GM21619 (cell line): ENCODE results near the gene ATP5MC3.

ENCODE experiments used
- ATAC-seq: cut with Tn5 transposase; IDR thresholded peaks from one replicate; pipeline ENCODE4 v1.9.1; 2021; ENCODE audit not compliant: unreplicated experiment

The ATP5MC3 gene

GRCh38 chr2:175168564-175168945, 13.0 kb downstream of the ATP5MC3 start:
- ATAC-seq: peak; percentile 22

DNA sequence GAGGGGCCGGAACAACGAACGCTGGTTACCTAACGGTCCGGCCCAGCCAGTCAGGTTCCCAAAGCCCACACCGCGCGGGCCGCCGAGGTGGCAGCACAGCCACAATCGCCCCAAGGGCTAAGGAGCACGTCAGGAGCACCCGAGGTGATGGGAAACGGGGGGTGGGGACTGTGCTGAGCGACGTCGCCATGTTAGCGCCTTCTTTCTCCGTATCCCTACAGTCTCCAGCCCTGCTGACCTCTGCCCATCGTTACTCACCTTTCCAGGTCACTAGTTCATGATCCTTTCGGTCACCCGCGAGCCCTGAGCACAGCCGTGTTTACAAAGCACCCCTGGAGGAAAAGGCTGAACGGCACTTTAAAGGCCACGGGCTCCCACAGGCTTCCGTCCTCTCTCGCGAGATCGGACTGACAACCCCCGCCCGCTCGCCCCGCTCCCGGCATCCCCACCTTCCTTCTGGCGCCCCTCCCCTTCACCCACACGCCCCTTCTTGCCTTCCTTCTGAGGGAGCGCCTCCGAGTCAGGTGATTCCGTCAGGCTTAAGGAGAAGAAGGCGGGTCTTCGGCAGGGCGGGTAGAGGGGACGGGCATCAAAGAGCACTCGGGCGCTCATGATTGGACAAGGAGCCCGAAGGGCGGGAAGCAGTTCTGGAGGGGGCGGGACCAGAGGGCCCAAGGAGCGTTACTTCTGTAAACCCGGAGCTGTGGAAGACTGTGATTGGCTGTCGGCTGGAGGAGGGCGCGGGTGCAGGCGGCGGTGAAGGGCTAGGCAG, 13.5 kb downstream of the ATP5MC3 start, which contains the start of gene ATF2:
TSS of gene ATF2 (minus strand) at position 412 of the 772 bp plus-strand sequence. CDS start 31,760 bp downstream, outside the sequence.
- ATAC-seq: peak; percentile 94

DNA sequence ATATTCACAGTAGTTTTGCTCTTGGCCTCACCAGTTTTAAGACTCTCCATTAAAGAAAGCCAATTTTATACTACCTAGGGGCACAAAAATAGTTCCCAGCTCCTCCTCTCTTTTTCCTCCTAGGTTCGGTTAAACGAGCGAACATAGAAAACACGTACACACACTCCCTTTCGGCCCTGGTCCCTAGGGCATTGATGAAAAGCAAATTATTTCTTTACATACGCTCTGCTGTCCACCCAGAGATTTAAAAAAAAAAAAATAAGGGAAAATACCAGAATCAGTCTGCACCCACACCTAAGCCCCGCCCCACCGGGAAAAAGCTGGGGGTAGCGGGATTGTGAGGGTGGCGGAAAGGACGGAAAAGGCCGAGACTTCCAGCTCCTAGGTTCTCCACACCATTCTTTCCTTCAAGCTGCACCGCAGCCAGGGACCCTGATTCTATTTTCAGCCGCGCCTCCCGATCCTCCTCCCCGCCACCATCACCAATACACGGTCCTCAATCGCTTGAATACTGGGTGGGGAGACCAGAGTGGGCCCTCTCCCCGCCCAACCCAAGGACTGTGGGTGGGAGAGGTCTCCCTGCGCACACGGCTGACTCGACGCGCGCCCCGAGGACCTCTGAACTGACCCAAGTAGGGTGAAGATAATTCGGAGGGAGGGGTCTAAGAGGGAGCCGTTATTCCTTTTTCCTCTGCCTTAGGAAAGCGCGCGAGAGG, 14.3 kb downstream of the ATP5MC3 start:
- ATAC-seq: peak; percentile 2

- ATAC-seq: no peak
Measured at GRCh38 chr2:175166216-175166824, 15.2 kb downstream of the ATP5MC3 start.

DNA sequence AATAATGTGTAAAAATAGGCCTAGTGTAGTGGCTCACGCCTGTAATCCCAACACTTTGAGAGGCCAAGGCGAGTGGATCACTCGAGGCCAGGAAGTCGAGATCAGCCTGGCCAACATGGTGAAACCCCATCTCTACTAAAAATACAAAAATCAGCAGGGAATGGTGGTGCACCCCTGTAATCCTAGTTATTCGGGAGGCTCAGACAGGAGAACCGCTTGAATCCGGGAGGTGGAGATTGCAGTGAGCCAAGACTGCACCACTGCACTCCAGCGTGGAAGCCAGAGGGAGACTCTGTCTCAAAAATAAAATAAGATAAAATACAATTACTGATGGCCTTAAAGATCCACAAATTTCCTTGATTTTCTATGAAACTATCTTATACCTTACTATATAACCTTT, 17.3 kb downstream of the ATP5MC3 start:
- ATAC-seq: no peak

DNA sequence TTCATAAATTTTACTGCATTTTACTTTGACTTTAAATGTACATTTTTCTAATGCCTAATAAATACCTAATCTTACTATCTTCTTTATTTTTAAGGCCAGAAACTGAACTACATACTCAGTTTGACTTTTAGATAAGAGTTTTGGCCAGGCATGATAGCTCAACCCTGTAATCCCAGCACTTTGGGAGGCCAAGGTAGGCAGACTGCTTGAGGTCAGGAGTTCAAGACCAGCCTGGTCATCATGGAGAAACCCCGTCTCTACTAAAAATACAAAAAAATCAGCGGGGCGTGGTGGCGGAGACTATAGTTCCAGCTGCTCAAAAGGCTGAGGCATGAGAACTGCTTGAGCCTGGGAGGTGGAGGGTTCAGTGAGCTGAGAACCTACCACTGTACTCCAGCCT, 22.6 kb downstream of the ATP5MC3 start:
- no peak for ATAC-seq

- no peak for ATAC-seq
Measured at GRCh38 chr2:175156534-175156933, 25.0 kb downstream of the ATP5MC3 start.

DNA sequence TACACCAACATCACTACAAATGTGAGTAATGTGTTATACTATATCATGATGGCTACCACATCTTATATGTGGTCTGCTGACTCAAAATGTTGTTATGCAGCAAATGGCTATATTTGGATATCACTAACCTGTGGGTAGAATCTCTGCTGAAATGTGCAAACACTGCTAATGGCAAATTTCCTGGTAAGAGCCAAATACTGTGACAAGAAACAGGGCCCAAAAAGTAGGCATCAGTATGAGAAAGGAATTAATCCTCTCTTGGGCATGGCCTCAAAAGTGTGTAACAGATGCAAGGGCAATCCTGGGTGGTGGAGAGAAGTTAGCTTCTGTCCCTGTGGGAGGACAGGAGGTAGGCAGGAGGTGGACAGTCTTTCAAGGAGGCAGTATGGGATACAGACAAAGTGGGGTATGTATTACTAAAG, 26.8 kb downstream of the ATP5MC3 start:
- ATAC-seq: peak; percentile 67

- peak; percentile 84 for ATAC-seq
Measured at GRCh38 chr2:175152242-175152641, 29.3 kb downstream of the ATP5MC3 start.

DNA sequence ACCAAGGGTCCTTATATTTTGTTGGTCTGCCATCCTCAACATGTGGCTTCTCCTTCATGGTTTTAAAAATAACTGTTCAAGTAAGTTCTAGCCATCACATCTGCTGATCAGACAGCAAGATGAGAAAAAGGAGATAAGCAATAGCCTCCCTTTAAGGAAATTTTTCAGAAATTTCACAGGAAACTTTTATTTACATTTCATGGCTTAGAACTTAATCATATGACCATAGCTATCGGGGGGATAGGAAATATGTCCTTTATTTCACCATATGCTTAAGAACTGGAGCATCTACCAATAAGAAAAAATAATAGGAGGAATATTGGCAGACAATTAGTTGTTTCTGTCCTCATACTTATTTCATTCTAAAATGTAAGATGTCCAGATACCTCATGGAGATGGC, 29.7 kb downstream of the ATP5MC3 start:
- ATAC-seq: no peak

GRCh38 chr2:175147186-175147585, 34.3 kb downstream of the ATP5MC3 start:
- no peak for ATAC-seq

DNA sequence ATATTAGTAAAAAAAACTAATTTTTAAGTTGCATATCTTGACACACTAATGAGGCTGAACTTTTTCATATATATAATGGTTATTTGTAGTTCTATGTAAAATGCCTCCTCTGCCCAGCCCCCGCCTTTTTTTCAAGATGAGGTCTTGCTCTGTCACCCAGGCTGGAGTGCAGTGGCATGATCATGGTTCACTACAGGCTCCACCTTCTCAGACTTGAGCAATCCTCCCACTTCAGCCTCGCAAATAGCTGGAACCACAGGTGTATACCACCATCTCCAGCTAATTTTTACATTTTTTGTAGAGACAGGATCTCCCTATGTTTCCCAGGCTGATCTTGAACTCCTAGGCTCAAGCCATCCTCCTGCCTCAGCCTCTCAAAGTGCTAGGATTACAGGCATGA, 37.8 kb downstream of the ATP5MC3 start:
- ATAC-seq: no peak

DNA sequence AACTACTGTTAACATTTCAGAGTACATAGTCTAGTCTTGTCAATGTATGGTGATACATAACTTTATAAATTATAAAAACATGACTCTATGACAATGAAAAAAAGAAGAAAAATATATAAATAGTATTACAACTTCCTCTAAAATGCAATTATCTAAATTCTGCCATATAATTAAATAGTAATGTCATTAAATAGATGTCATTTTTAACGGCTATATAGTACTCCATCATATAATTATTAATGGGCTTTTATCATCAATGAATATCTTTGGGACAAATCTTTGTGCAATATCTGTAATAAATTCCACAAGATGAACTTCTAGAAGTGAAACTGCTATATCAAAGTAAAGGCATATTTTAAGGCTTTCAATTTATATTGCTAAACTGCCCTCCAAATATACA, 38.3 kb downstream of the ATP5MC3 start:
- ATAC-seq: no peak

GRCh38 chr2:175140332-175140731, 41.2 kb downstream of the ATP5MC3 start:
- ATAC-seq: no peak

- no peak for ATAC-seq
Measured at GRCh38 chr2:175137793-175138192, 43.7 kb downstream of the ATP5MC3 start.

- ATAC-seq: peak; percentile 72
Measured at GRCh38 chr2:175136334-175137215, 44.9 kb downstream of the ATP5MC3 start.

DNA sequence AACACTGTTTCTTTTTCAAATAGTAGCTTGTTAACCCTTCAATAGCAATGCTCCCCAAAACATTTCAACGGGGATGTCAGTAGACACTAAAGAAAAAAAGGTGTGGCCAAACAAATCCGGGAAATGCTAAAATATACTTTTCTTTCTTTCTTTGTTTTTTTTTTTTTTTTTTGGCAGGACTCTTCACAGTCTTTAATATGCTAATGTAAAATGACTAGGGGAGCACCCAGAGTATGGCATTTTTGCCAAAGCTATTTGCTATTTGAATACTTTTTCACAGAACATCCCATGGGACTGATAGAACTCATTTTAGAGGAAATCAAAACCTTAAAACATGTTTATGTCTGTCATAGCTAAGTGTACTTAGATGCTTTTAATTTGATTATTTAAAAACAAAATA, 45.6 kb downstream of the ATP5MC3 start:
- no peak for ATAC-seq

- ATAC-seq: no peak
Measured at GRCh38 chr2:175135177-175135576, 46.3 kb downstream of the ATP5MC3 start.

DNA sequence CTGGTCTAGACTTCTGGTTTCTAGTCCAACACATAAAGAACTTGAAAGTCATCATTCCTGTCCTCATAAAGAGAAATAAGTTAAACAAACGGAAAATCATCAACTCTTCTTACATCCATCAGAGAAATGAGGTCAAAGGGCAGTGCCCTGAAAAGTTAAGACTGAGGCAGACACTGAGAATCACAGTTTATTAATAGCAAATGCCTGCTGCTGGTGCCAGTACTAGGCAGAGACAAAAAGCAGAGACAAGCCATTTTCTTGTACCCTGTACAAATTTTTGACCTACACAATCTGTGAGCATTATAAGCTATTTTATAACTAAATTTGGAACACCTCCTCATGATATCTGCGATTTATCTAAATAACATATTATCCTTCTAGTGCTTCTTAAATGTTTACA, 50.3 kb downstream of the ATP5MC3 start:
- ATAC-seq: no peak

- no peak for ATAC-seq
Measured at GRCh38 chr2:175126661-175127060, 54.8 kb downstream of the ATP5MC3 start.
